Kidney (tissue), 14 donors: ENCODE measurements around the gene CCDC127. TPM values are rescaled to one million over a fixed set of nuclear protein-coding genes. Genes with fewer than 3 reads are reported as not detected.
A peak's percentile ranks its signal among the peaks of the same experiment; 100 is the strongest.

Source experiments
- DNase-seq, 5 donors: peaks; one replicate each; pipeline ENCODE4 v3.0.0-alpha.2; 2013 to 2020
- FAIRE-seq: peaks from 2 replicates; lab custom pipeline; 2012; peaks lifted over from hg19 to GRCh38; lab: Jason Lieb, UNC
- H3K27ac ChIP-seq, 2 donors: one replicate each; pipeline ENCODE4 v1.7.0; 2013; ENCODE audit warnings: low read depth in 2 of 2, low read length in 2 of 2, inconsistent platforms in 1 of 2
- H3K27me3 ChIP-seq: one replicate; pipeline ENCODE4 v1.7.1; 2013; ENCODE audit warnings: low read length, inconsistent platforms; ENCODE audit not compliant: control insufficient read depth, insufficient read depth
- H3K36me3 ChIP-seq, 3 donors: one replicate each; pipeline versions ENCODE4 v1.7.0 to v1.7.1; 2013; ENCODE audit warnings: low read length in 3 of 3, control low read depth in 1 of 3, inconsistent platforms in 1 of 3; ENCODE audit not compliant: insufficient read depth in 3 of 3, control insufficient read depth in 2 of 3
- H3K4me1 ChIP-seq, 3 donors: one replicate each; pipeline versions ENCODE4 v1.7.0 to v1.7.1; 2013; ENCODE audit warnings: low read length in 3 of 3, inconsistent platforms in 1 of 3, low read depth in 1 of 3; ENCODE audit not compliant: control insufficient read depth in 2 of 3, insufficient read depth in 2 of 3
- H3K4me3 ChIP-seq, 3 donors: one replicate each; pipeline versions ENCODE4 v1.7.0 to v1.8.1; 2013; ENCODE audit warnings: low read length in 3 of 3, control low read depth in 1 of 3, inconsistent platforms in 1 of 3
- H3K9ac ChIP-seq, 3 donors: one replicate each; pipeline versions ENCODE4 v1.7.0 to v1.7.1; 2013; ENCODE audit warnings: low read length in 3 of 3, control low read depth in 1 of 3, inconsistent platforms in 1 of 3
- H3K9me3 ChIP-seq, 3 donors: one replicate each; pipeline versions ENCODE4 v1.7.0 to v1.7.1; 2013; ENCODE audit warnings: low read length in 3 of 3, control low read depth in 1 of 3, inconsistent platforms in 1 of 3; ENCODE audit not compliant: control insufficient read depth in 2 of 3, insufficient read depth in 1 of 3
- CTCF ChIP-seq: IDR thresholded peaks from 3 replicates; pipeline ENCODE4 v1.5.1; 2012; ENCODE audit warnings: mild to moderate bottlenecking, moderate library complexity, borderline replicate concordance; ENCODE audit not compliant: insufficient read depth; ENCODE audit errors: extremely low read depth
- intact Hi-C: fragments of 100-400 bp; cut with DNase I; formaldehyde crosslinking; loops from one replicate; pipeline ENCODE4 v1.11.1; 2022
- polyA plus RNA-seq: library from polyadenylated mRNA; stranded (reverse); fragments of 350-450 nt; fragmentation: Illumina TruSeq; extraction: RNeasy Lipid Tissue Mini Kit (QIAGEN cat#74804); gene quantifications from one replicate; pipeline ENCODE4 v1.2.3, GENCODE V29; 2014; ENCODE audit warnings: low read depth, low replicate concordance; ENCODE audit not compliant: insufficient read depth
- total RNA-seq: library from RNA; stranded (reverse); fragmentation: NEBNext Ultra II Directional; extraction: Animal tissue kit (Norgen Biotek cat#: 25700); gene quantifications from one replicate; pipeline ENCODE4 v1.2.1, GENCODE V29; 2021
- donor health status: control.
- donor health status: control.
- donor health status: control.
- donor health status: control.
- donor health status: control.
- donor health status: DM: yes; HTN: yes; CAD: no.
- donor health status: Normal renal cell carcinoma (clear cell type).

The CCDC127 gene
- total and polyA plus RNA-seq, 2 donors from 2014 or later, result 3.2 to 5.9 TPM

GRCh38 chr5:179401-179800 lies 38.6 kb downstream of the CCDC127 start:
- intact Hi-C loops, result no loop called here
- H3K9me3 ChIP-seq, result no peaks in the 10 kb centered on the region
- H3K36me3 ChIP-seq, result no peaks in the 10 kb centered on the region
- FAIRE-seq (no peak), DNase-seq (no peak)
- no peak for TF ChIP-seq CTCF
- H3K9ac ChIP-seq, result no peak overlapping the region
- no peaks in the 10 kb centered on the region for H3K4me1 ChIP-seq
- H3K27ac ChIP-seq, result no peak overlapping the region
- H3K4me3 ChIP-seq, result no peak overlapping the region
- no peaks in the 10 kb centered on the region for H3K27me3 ChIP-seq

- Histone ChIP-seq H3K4me1 (no peaks in the 10 kb centered on the region), H3K9me3 (no peaks in the 10 kb centered on the region), H3K4me3 (no peak overlapping the region), H3K9ac (no peak overlapping the region), H3K36me3 (no peaks in the 10 kb centered on the region), H3K27ac (no peak overlapping the region), H3K27me3 (no peaks in the 10 kb centered on the region)
- TF ChIP-seq CTCF, result no peak
- FAIRE-seq, result no peak
- intact Hi-C loops, result no loop called here
- DNase-seq, result no peak
These were observed 39.8 kb downstream of the CCDC127 start for GRCh38 chr5:178110-178509.

- FAIRE-seq, result no peak
- intact Hi-C loops, result no loop called here
- DNase-seq, result peak in 1 of 5 donors; percentile 26
- H3K27ac ChIP-seq, result no peak overlapping the region
- H3K36me3 ChIP-seq, result no peaks in the 10 kb centered on the region
- no peak for TF ChIP-seq CTCF
- H3K9me3 ChIP-seq, result no peaks in the 10 kb centered on the region
- no peak overlapping the region for H3K4me3 ChIP-seq
- H3K4me1 ChIP-seq, result no peaks in the 10 kb centered on the region
- no peak overlapping the region for H3K9ac ChIP-seq
- no peaks in the 10 kb centered on the region for H3K27me3 ChIP-seq
These were observed 41.6 kb downstream of the CCDC127 start for GRCh38 chr5:176296-176823.
